Peyer's patch (tissue), 4 donors: ENCODE results near the gene PSAPL1. TPM values are rescaled to one million over a fixed set of nuclear protein-coding genes. Genes with fewer than 3 reads are reported as not detected.

Experiments used
- DNase-seq, 3 donors: peaks; one replicate each; pipeline ENCODE4 v3.0.0-alpha.2; 2017 to 2019
- H3K27ac ChIP-seq, 4 donors: fragments of 200-600 bp; sonication (generic); one replicate each; pipeline ENCODE4 v1.5.1; 2016 to 2019
- H3K27me3 ChIP-seq, 2 donors: fragments of 200-600 bp; sonication (generic); one replicate each; pipeline ENCODE4 v1.5.1; 2019
- H3K36me3 ChIP-seq, 3 donors: fragments of 200-600 bp; sonication (generic); one replicate each; pipeline ENCODE4 v1.5.1; 2016 to 2019
- H3K4me1 ChIP-seq, 4 donors: fragments of 200-600 bp; sonication (generic); one replicate each; pipeline ENCODE4 v1.5.1; 2016 to 2019
- H3K4me3 ChIP-seq, 4 donors: fragments of 200-600 bp; sonication (generic); 1 replicate in 3 of 4; 2 replicates in 1 of 4; pipeline ENCODE4 v1.5.1; 2016 to 2019; ENCODE audit warnings: mild to moderate bottlenecking in 1 of 4
- H3K9me3 ChIP-seq, 4 donors: fragments of 200-600 bp; sonication (generic); one replicate each; pipeline ENCODE4 v1.5.1; 2016 to 2019; ENCODE audit warnings: mild to moderate bottlenecking in 1 of 4
- POLR2A ChIP-seq, 2 donors: fragments of 450-650 bp; IDR thresholded peaks; one replicate each; pipeline ENCODE4 v1.5.1; 2017; ENCODE audit warnings: antibody characterized with exemption in 2 of 2, mild to moderate bottlenecking in 2 of 2, moderate library complexity in 2 of 2
- total RNA-seq, 4 donors: library from RNA; depleted of rRNA; stranded (reverse); fragments of >200 nt; gene quantifications; one replicate each; pipeline ENCODE4 v1.1.0, GENCODE V29; 2016
- TF ChIP-seq, protein P1 (sequence below), 6 experiments: fragments of 450-650 bp in 4 of 6; fragments of 200-600 bp in 2 of 6; sonication (generic) in 1 of 6; IDR thresholded peaks; one replicate each; pipeline ENCODE4 v1.5.1; 2017 to 2019; ENCODE audit warnings: antibody characterized with exemption in 6 of 6, mild to moderate bottlenecking in 3 of 6, moderate library complexity in 1 of 6

The PSAPL1 gene
- total RNA-seq, 4 donors from 2014 or later: not detected

DNA sequence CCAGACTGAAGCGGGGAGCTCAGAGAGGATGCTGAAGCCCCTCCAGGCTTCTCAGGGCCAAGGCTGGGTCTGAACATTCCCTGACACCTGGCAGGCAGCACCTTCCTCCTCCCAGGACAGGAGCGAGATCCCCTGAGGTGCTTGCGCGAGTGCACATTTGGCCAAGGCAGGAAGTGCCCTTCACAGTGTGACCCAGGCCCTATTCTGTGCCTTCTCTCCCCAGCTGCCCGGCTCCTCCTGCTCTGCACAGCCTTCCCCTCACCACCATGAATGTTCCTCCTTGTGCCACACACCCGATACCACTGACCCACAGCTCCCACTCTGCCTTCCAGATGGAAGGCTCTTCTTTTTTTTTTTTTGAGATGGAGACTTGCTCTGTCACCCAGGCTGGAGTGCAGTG, 17.1 kb upstream of the PSAPL1 start:
- no peaks in the 10 kb centered on the region for H3K27me3 ChIP-seq
- H3K27ac ChIP-seq: no peak overlapping the region
- no peak overlapping the region for H3K4me3 ChIP-seq
- TF ChIP-seq, protein P1, sequence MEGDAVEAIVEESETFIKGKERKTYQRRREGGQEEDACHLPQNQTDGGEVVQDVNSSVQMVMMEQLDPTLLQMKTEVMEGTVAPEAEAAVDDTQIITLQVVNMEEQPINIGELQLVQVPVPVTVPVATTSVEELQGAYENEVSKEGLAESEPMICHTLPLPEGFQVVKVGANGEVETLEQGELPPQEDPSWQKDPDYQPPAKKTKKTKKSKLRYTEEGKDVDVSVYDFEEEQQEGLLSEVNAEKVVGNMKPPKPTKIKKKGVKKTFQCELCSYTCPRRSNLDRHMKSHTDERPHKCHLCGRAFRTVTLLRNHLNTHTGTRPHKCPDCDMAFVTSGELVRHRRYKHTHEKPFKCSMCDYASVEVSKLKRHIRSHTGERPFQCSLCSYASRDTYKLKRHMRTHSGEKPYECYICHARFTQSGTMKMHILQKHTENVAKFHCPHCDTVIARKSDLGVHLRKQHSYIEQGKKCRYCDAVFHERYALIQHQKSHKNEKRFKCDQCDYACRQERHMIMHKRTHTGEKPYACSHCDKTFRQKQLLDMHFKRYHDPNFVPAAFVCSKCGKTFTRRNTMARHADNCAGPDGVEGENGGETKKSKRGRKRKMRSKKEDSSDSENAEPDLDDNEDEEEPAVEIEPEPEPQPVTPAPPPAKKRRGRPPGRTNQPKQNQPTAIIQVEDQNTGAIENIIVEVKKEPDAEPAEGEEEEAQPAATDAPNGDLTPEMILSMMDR (IDR thresholded peaks at IDR 0.05): no peak
- no peak for TF ChIP-seq POLR2A (IDR thresholded peaks at IDR 0.05)
- no peaks in the 10 kb centered on the region for H3K4me1 ChIP-seq
- no peaks in the 10 kb centered on the region for H3K9me3 ChIP-seq
- DNase-seq: no peak
- H3K36me3 ChIP-seq: no peaks in the 10 kb centered on the region

DNA sequence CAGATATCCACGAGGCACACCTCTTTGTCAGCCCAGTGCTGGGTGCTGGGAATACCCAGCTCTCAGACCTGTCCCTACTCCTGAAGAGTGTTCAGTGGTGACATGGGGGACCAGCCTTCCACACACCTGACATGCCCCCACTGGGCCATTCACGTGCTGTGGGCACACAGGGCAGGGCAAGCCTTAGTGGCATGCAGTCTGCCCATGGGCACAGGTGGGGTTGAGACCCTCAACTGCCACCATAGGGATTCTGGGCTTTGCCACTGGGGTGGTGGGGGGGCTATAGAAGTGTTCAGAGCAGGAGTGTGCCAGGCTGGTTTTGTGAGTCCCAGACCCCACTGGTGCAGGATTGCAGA, 16.7 kb upstream of the PSAPL1 start:
- H3K27ac ChIP-seq: no peak overlapping the region
- no peaks in the 10 kb centered on the region for H3K27me3 ChIP-seq
- no peaks in the 10 kb centered on the region for H3K9me3 ChIP-seq
- no peak overlapping the region for H3K4me3 ChIP-seq
- H3K4me1 ChIP-seq: no peaks in the 10 kb centered on the region
- no peak for TF ChIP-seq POLR2A (IDR thresholded peaks at IDR 0.05)
- DNase-seq: no peak
- no peaks in the 10 kb centered on the region for H3K36me3 ChIP-seq

DNA sequence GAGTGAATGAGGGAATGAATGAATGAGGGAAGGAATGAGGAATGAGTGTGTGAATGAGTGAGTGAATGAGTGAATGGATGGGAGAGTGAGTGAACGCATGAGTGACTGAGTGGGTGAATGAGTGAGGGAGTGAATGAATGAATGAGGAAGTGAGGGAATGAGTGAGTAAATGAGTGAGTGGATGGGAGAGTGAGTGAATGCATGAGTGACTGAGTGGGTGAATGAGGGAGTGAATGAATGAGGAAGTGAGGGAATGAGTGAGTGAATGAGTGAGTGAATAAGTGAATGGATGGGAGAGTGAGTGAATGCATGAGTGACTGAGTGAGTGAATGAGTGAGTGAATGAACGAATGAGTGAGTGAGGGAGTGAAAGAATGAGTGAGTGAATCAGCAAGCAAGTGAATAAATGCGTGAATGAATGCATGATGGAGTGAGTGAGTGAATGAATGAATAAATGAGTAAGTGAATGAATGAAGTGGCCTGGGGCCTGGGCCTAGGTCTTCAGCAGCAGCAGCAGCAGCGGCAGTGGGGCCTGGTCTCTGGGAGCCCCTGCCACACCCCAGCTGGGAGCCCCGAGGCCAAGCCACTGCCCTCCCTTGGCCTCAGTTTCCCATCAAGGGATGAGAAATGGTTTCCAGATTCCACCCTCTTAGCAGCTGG, 16.2 kb upstream of the PSAPL1 start:
- H3K9me3 ChIP-seq: no peaks in the 10 kb centered on the region
- no peak overlapping the region for H3K27ac ChIP-seq
- no peak for DNase-seq
- TF ChIP-seq, protein P1 (IDR thresholded peaks at IDR 0.05): no peak
- no peak for TF ChIP-seq POLR2A (IDR thresholded peaks at IDR 0.05)
- H3K4me3 ChIP-seq: no peak overlapping the region
- no peaks in the 10 kb centered on the region for H3K27me3 ChIP-seq
- H3K36me3 ChIP-seq: no peaks in the 10 kb centered on the region
- H3K4me1 ChIP-seq: no peaks in the 10 kb centered on the region

DNA sequence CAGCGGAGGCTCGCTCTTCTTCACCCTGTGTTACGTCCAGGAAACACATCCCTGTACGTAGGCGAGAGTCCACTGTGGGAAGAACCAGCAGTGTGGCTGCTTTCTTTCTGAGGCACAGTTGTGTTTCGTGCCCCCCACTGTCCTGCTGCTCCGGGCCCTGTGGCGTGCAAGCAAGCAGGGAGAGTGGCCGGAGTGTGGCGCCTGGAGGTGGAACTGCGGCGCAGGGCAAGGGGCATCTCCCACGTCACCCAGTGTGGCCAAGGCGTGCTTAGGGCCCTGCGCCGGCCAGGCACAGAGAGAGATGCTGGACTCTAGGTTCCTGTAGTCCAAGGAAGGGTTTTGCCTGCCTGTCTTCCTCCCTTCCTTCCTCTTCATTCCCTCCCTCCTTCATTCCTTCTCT, 13.3 kb upstream of the PSAPL1 start:
- Histone ChIP-seq H3K4me1 (no peaks in the 10 kb centered on the region), H3K4me3 (no peak overlapping the region), H3K27me3 (no peaks in the 10 kb centered on the region), H3K27ac (no peak overlapping the region), H3K9me3 (no peaks in the 10 kb centered on the region), H3K36me3 (no peaks in the 10 kb centered on the region)
- DNase-seq: no peak
- TF ChIP-seq, protein P1 (IDR thresholded peaks at IDR 0.05): no peak
- TF ChIP-seq POLR2A (IDR thresholded peaks at IDR 0.05): no peak

DNA sequence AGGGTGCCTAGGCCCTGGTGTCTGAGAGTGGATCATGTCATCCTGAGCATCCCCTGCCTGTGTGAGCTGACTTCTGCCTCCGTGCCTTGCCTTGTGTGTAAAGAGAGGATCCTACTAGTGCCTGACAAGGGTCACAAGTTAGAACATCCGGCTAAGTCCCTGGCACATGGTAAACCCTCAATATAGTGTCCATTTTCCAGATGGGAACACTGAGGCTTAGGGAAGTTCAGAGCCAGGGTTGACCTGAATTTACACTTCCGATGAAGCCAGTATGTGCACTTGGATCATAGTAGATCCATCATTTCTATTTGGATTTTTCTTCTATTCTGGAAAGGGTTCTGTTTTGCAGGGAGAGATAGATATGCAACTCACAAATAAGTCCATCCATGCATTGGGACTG, 12.5 kb upstream of the PSAPL1 start:
- Histone ChIP-seq H3K27me3 (no peaks in the 10 kb centered on the region), H3K9me3 (no peaks in the 10 kb centered on the region), H3K27ac (no peak overlapping the region), H3K4me3 (no peak overlapping the region), H3K4me1 (no peaks in the 10 kb centered on the region), H3K36me3 (no peaks in the 10 kb centered on the region)
- no peak for DNase-seq
- TF ChIP-seq, protein P1 (IDR thresholded peaks at IDR 0.05): no peak
- no peak for TF ChIP-seq POLR2A (IDR thresholded peaks at IDR 0.05)

DNA sequence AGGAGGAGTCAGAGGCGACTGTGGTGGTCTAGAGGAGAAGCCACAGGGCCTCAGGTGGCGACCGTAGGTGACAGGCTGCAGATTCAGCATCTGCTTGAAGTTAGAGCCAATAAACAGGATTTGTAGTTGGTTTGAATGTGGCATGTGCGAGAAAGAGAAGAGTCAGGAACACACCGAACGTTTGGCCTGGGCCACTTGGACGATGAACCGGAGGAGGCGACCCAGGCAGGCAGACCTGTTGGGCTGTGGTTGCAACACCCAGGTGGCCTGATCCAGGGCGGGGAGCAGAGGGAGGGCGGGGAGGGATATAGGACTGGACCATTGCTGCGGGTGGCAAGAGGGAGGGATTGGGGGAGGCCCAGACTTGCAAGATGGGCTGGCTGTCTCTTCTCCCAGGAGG, 10.0 kb upstream of the PSAPL1 start:
- TF ChIP-seq, protein P1 (IDR thresholded peaks at IDR 0.05): no peak
- TF ChIP-seq POLR2A (IDR thresholded peaks at IDR 0.05): no peak
- no peak for DNase-seq
- no peaks in the 10 kb centered on the region for H3K9me3 ChIP-seq
- H3K36me3 ChIP-seq: no peaks in the 10 kb centered on the region
- no peak overlapping the region for H3K4me3 ChIP-seq
- H3K4me1 ChIP-seq: no peaks in the 10 kb centered on the region
- H3K27ac ChIP-seq: no peak overlapping the region
- H3K27me3 ChIP-seq: no peaks in the 10 kb centered on the region
